ENCODE measurements around the gene EDAR.

The EDAR gene

GRCh38 chr2:108938077-108938710, 50.8 kb downstream of the EDAR start:
- DNase-seq = no peak

- DNase-seq = no peak
These were observed 51.5 kb downstream of the EDAR start for GRCh38 chr2:108937367-108938017.

GRCh38 chr2:108936866-108937265, 52.2 kb downstream of the EDAR start:
- no peak for DNase-seq

GRCh38 chr2:108936076-108936864, 52.8 kb downstream of the EDAR start:
- no peak for DNase-seq

GRCh38 chr2:108935271-108935741, 53.7 kb downstream of the EDAR start:
- DNase-seq = no peak

- DNase-seq = no peak
These were observed 54.3 kb downstream of the EDAR start for GRCh38 chr2:108934583-108935245.

GRCh38 chr2:108934151-108934550, 54.9 kb downstream of the EDAR start:
- no peak for DNase-seq

- DNase-seq = no peak
These were observed 55.3 kb downstream of the EDAR start for GRCh38 chr2:108933691-108934117.

GRCh38 chr2:108932736-108933332, 56.2 kb downstream of the EDAR start:
- DNase-seq = no peak

GRCh38 chr2:108931372-108931771, 57.6 kb downstream of the EDAR start:
- no peak for DNase-seq

GRCh38 chr2:108929807-108930425, 59.1 kb downstream of the EDAR start:
- no peak for DNase-seq

- no peak for DNase-seq
These were observed 60.2 kb downstream of the EDAR start for GRCh38 chr2:108928660-108929377.

GRCh38 chr2:108927936-108928659, 60.9 kb downstream of the EDAR start:
- DNase-seq = peak; percentile 4

- no peak for DNase-seq
These were observed 61.6 kb downstream of the EDAR start for GRCh38 chr2:108927405-108927804.

GRCh38 chr2:108926561-108927380, 62.2 kb downstream of the EDAR start:
- DNase-seq = no peak

GRCh38 chr2:108925735-108926134, 63.3 kb downstream of the EDAR start:
- no peak for DNase-seq

- no peak for DNase-seq
These were observed 63.7 kb downstream of the EDAR start for GRCh38 chr2:108925286-108925685.

- no peak for DNase-seq
These were observed 64.3 kb downstream of the EDAR start for GRCh38 chr2:108924580-108925251.
